ENCODE measurements around the gene ABO. TPM values are rescaled to one million over a fixed set of nuclear protein-coding genes. Genes with fewer than 3 reads are reported as not detected.

The ABO gene
- total and polyA plus RNA-seq, 2 donors from 2014 or later: 25.0 to 29.0 TPM

DNA sequence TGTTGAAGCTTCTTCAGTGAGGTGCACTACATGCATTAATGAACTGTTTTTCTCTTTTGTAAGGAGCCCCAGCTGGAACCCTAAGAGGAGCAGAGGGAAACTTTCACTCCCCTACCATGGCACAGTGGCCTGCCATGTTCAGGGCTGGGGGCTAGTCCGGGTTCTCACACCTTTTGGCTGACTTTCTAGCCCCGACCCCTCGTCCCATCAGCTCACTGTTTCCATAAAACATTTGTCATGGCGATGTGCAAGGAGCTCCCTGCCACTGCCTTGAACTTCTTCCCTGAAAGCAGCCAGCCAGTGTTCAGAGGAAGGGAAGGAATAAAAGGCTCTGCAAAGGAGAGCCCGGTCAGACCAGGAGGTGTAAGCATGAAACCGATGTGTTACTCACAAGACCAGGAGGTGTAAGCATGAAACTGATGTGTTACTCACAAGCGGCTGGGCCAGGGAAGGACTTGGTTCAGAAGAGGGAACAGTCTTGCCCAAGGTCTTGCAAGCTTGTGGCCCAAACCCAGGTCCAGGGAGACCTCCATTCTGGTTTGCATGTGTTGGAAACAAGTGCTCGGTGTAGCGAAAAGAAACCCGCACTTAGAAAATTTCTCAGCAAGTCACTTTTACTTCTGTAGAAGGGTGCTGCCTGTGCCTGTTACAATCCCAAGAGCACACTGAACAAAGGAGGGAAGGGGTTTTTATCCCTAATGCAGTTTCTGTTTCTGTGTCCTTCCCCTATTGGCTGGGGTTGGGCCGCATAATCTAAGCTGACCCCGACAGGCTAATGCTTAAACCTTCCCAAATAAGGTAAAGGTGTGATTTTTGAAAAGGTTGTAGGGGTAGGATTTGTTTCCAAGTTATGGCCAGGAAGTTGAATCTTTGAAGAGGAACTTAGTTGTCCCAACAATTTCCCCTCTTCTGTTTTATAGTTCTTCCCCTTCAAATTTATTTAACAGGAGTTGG, 3.4 kb upstream of the ABO start:
- no peaks in the 10 kb centered on the region for H3K9me3 ChIP-seq (ENCODE audit: control insufficient read depth in 2 of 3, insufficient read depth in 1 of 3, low read length in 3 of 3)
- H3K27ac ChIP-seq (ENCODE audit: low read depth in 2 of 2, low read length in 2 of 2): no peak overlapping the region
- peaks cover 2% of the 10 kb centered on the region for H3K27me3 ChIP-seq (ENCODE audit: control insufficient read depth, insufficient read depth, low read length)
- no peaks in the 10 kb centered on the region for H3K4me1 ChIP-seq (ENCODE audit: control insufficient read depth in 2 of 3, insufficient read depth in 2 of 3, low read depth in 1 of 3, low read length in 3 of 3)
- intact Hi-C loops (cut with DNase I): no loop called here
- no peak overlapping the region for H3K9ac ChIP-seq (ENCODE audit: low read length in 3 of 3)
- TF ChIP-seq, protein P1, sequence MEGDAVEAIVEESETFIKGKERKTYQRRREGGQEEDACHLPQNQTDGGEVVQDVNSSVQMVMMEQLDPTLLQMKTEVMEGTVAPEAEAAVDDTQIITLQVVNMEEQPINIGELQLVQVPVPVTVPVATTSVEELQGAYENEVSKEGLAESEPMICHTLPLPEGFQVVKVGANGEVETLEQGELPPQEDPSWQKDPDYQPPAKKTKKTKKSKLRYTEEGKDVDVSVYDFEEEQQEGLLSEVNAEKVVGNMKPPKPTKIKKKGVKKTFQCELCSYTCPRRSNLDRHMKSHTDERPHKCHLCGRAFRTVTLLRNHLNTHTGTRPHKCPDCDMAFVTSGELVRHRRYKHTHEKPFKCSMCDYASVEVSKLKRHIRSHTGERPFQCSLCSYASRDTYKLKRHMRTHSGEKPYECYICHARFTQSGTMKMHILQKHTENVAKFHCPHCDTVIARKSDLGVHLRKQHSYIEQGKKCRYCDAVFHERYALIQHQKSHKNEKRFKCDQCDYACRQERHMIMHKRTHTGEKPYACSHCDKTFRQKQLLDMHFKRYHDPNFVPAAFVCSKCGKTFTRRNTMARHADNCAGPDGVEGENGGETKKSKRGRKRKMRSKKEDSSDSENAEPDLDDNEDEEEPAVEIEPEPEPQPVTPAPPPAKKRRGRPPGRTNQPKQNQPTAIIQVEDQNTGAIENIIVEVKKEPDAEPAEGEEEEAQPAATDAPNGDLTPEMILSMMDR (IDR thresholded peaks at IDR 0.05; ENCODE audit: borderline replicate concordance, extremely low read depth, insufficient read depth): no peak
- H3K36me3 ChIP-seq (ENCODE audit: control insufficient read depth in 2 of 3, insufficient read depth in 3 of 3, low read length in 3 of 3): no peaks in the 10 kb centered on the region
- FAIRE-seq: no peak
- no peak overlapping the region for H3K4me3 ChIP-seq (ENCODE audit: low read length in 3 of 3)
- no peak for DNase-seq

DNA sequence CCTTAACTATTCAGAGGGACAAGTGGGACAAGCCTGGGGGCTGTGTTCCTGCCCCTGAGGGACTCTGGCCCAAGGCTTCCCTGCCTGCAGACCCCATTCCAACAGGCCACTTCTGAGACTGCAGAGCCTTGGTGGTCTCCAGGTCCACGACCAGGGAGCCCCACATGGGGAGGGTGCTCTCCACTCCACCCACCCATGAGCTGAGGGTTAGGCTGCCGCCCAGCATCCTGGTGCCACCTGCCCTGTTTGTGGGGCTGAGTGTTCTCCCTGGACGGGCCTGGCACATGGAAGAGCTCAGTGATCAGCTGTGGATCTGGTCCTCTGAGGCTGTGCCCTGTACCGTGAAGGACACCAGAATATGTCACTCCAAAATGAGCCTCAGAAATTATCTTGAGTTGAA, 2.5 kb upstream of the ABO start:
- Histone ChIP-seq H3K27ac (ENCODE audit: low read depth in 2 of 2, low read length in 2 of 2) (no peak overlapping the region), H3K4me1 (ENCODE audit: control insufficient read depth in 2 of 3, insufficient read depth in 2 of 3, low read depth in 1 of 3, low read length in 3 of 3) (peaks cover 0 to 2% (median 0%) of the 10 kb centered on the region in 3 donors), H3K9ac (ENCODE audit: low read length in 3 of 3) (no peak overlapping the region), H3K9me3 (ENCODE audit: control insufficient read depth in 2 of 3, insufficient read depth in 1 of 3, low read length in 3 of 3) (no peaks in the 10 kb centered on the region), H3K4me3 (ENCODE audit: low read length in 3 of 3) (no peak overlapping the region), H3K36me3 (ENCODE audit: control insufficient read depth in 2 of 3, insufficient read depth in 3 of 3, low read length in 3 of 3) (no peaks in the 10 kb centered on the region), H3K27me3 (ENCODE audit: control insufficient read depth, insufficient read depth, low read length) (peaks cover 2% of the 10 kb centered on the region)
- DNase-seq (no peak), FAIRE-seq (no peak)
- intact Hi-C loops (cut with DNase I): no loop called here
- TF ChIP-seq, protein P1 (IDR thresholded peaks at IDR 0.05; ENCODE audit: borderline replicate concordance, extremely low read depth, insufficient read depth): no peak

DNA sequence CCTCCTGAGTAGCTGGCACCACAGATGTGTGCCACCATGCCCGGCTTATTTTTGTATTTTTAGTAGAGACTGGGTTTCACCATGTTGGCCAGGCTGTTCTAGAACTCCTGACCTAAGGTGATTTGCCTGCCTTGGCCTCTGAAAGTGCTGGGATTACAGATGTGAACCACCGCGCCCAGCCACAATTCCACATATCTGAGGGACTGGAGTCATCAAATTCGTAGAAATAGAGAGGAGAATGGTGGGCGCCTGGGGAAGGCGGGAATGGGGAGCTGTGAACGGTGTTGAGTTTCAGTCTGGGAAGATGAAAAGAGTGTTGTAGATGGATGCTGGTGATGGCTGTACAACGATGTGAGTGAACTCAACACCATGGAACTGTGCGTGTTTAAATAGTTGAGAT, 1.9 kb upstream of the ABO start:
- Histone ChIP-seq H3K27ac (ENCODE audit: low read depth in 2 of 2, low read length in 2 of 2) (no peak overlapping the region), H3K9me3 (ENCODE audit: control insufficient read depth in 2 of 3, insufficient read depth in 1 of 3, low read length in 3 of 3) (no peaks in the 10 kb centered on the region), H3K36me3 (ENCODE audit: control insufficient read depth in 2 of 3, insufficient read depth in 3 of 3, low read length in 3 of 3) (no peaks in the 10 kb centered on the region), H3K4me3 (ENCODE audit: low read length in 3 of 3) (no peak overlapping the region), H3K27me3 (ENCODE audit: control insufficient read depth, insufficient read depth, low read length) (peaks cover 2% of the 10 kb centered on the region), H3K4me1 (ENCODE audit: control insufficient read depth in 2 of 3, insufficient read depth in 2 of 3, low read depth in 1 of 3, low read length in 3 of 3) (peaks cover 0 to 2% (median 0%) of the 10 kb centered on the region in 3 donors), H3K9ac (ENCODE audit: low read length in 3 of 3) (no peak overlapping the region)
- intact Hi-C loops (cut with DNase I): no loop called here
- no peak for DNase-seq
- FAIRE-seq: no peak
- TF ChIP-seq, protein P1 (IDR thresholded peaks at IDR 0.05; ENCODE audit: borderline replicate concordance, extremely low read depth, insufficient read depth): no peak
